Stimulated activated CD8-positive, alpha-beta memory T cell treated with anti-CD3 and anti-CD28 coated beads, Interleukin-4, amount 100 ng/mL, for 48 hours (primary cell): ENCODE data around the gene OR6S1.

ENCODE experiments used
- DNase-seq: peaks from one replicate; pipeline ENCODE4 v3.0.0-alpha.2; 2020

Gene OR6S1, protein sequence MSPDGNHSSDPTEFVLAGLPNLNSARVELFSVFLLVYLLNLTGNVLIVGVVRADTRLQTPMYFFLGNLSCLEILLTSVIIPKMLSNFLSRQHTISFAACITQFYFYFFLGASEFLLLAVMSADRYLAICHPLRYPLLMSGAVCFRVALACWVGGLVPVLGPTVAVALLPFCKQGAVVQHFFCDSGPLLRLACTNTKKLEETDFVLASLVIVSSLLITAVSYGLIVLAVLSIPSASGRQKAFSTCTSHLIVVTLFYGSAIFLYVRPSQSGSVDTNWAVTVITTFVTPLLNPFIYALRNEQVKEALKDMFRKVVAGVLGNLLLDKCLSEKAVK

DNA sequence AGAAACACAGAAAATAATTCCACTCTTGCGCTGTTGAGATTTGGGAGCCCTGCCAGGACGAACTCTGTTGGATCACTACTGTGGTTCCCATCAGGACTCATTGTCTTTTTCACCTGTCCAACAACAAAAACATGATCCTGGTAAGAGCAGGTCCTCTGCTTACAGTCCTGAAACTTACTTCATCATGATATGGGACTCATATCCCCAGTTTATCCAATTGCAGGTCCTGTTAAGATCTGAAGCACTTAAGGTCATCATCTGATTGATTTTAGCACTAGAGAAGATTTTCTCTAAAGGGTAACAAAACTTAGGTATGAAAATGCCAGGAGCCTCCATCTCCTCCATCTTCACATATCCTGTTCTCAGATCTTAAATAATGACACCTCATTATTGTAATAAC is at the start of gene OR6S1:
Gene OR6S1 (minus strand): TSS at position 101 of the 400 bp plus-strand sequence. CDS start 0 bp downstream, at position 101.
- no peak for DNase-seq

DNA sequence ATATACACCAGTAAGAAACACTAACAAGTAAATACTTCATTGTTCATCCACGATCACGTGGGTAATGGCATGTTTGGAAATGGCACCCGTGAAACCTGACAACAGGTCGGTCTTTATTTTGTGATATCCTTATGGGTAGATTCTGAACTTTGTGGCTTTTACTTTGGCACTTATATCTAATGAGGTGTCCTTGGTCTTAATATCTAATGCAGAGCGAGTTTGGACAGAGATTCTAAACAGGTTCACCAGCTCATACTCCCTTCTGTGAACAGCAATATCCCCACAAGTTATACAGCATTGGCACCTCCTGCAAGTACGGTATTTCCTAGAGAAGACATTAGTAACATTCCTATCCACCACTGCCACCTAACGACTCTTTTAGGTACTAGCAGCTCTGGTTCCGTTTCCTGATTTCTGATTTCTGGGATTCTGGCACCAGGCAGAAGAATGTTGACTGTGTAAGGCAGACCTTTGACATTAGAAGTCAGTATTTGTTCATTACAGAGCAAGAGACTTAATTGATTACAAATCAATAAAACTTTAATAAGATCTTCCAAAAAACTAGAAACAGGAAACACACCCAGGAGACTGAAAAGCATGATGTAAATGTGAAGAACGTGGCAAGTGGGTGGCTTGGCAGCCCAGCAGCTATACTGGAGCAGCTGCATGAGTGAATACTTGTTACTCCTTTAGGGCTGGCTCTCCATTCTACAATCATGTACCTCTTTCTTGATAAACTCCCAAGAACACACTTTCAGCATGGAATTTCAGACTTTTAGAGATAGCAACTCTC is 49.6 kb upstream of the OR6S1 start:
- DNase-seq, result peak; percentile 34

DNA sequence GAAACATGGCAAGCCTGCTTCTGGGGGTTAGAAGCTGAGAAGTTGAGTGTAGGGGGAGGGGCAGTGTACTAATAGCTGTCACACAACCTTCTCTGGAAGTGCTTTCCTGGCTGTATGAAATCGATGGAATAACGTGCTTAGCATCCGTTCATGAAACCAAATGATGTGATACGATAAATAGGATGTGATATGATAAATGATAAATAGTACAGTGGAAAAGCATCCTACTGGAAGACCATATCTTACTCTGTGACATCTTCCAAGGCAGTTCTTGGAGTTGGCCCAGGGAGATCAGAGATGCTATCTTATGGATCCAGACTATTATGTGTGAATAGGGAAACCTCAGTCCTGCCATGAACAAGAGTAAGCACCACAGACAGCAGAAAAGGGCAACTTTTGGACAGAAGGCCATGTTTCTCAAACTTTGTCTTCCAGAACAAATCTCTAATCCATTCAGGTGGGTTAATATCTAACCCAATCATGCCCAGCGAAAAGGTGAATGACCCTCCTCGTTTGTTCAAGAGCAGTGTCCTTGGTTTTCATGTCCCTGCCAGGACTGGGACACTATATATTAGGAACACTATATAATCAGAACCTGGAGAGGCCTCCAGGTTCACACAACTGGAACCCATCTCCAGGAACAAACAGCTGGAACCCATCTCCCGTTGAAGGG is 46.8 kb upstream of the OR6S1 start, which contains the start of gene ANG:
Gene ANG (plus strand): TSS at position 598 of the 673 bp plus-strand sequence. CDS start 4,801 bp downstream, outside the sequence.
- DNase-seq, result no peak

DNA sequence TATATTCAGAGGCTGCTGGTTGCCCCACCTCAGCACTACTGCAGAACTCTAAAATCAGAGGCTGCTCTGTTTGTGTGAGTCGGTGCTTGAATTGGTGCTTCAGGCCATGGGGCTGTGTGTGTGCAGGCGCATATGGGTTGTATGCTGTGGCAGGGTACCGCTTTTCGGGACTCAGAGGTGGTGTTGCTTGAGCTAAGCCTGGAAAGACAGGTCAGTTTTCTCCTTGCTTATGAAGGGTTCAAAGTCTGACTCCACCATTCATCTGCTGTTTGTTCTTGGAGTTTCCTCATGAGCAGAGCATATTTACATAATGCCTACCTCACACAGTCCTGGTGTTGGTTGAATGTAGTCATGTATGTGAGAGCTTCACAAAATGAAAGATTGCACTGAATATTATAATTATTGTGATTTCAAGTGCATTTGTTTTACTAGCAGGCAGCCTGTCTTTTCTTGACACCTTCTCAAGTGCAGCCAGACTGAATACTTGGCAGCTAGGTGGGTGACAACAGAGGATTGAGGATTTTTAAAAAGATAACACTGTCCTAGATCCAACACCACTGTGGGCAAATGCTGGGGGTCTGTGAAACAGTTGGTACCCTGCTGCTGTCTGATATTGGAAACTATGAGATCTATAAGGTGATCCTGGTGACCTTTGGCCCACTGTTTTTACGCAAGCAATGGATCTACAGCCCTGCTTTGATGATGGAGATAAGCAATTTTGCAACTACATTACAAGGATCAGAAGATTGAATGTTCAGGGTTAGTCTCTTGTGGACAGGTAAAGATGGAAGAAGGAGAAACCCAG is 46.1 kb upstream of the OR6S1 start:
- no peak for DNase-seq

DNA sequence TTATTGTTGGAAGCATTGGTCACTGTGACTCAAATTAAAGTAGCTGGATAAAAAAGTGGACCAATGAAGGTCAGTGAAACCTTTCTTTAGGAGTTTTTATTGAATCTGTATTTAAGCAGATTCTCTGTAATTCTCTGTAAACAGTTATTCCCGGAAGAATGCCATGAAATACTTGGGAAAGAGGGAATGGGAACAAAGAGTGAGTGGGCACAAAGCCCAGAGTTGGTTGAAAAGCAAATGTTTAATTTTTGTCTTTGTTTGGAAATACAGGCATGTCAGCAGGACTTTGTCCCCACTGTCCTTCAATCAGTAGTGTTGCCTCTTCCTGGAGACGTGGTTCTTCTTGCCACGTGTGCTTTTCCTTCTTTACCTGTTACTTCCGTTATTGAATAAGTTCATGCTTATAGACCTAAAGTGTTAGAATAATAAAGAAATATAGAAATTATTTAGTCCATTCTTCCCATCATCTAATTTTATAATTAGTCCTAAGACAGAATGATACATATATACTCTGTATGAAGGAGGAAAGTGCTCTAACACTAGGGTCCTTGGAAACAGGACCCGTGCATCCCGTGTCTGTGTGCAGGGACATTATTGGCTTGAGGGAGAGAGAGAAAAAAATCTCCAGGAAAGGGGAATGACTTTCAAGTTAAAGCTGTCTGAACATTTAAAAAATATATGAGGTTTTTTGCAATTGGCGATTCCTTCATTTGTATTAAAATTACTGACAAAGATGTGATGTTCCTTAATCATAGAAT is 45.1 kb upstream of the OR6S1 start:
- no peak for DNase-seq

DNA sequence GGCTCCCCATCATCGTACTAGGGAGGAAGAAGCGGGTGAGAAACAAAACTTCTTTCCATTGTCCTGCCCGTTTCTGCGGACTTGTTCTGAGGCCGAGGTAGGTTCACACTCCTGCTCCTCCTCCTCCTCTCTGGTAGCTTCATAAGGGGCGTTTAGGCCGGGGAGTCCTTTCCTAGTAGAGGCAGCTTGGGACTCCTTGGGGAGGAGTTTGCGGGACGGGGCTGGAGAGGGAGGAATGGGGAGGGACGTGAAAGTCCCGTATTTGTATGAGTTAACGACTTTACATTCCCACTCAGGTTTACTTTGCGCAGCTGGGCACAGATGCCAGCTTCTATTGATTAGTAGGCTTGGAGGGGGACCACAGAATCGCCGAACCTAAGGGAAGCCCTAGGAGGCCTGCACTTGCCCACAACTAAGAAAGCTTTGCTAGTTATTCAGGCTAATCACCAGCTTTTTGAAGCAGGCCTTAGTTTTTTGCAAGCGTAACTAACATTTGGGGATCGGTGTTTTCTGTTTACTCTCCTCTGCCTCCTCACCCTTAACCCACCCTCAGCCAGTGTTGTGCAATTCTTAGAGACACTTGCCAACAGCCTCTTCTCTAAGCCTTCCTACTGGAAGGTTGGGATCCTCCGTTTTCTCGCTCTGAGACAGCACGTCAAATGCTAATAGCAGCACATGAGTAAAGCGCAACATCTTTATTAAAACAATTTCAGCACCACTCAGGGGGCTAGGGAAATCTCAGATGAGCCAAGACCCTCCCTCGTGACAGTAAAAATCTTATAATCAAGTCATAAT is 43.4 kb upstream of the OR6S1 start:
- no peak for DNase-seq

DNA sequence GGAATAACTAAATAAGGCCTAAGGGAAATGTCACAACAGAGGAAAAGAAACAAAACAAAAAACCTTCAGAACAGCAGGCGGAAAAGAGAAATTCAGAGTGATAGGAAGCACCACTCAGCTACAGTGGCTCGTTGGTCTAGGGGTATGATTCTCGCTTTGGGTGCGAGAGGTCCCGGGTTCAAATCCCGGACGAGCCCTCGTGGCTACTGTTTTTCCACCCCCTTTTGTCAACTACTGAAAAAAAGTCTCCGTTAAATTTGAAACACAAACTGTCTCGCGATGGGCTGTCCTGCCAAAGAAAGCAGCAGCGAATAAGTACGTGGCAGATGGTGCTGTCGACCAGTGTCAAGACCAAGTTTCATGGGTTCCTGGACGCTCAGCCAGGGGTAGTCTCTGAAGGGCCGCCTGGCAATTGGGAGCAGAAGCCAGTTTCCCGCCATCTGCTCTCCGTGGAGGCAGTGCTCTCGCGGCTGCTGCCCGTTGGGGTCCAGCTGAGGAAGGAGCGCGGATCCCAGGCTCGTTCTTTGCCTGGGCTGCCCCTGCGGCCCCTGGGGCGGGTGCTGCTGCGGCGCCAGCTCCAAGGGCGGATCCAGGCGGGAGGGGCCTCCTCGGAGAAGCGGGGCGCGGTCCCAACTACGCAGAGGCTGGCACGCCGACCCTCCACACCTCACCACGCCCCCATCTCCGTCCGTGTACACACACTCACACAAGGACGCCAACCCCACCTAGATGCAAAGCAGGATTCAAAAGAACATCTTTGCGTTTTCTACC is 42.6 kb upstream of the OR6S1 start, which contains the start of gene RNASE4:
Gene RNASE4 (plus strand): TSS at position 670 of the 771 bp plus-strand sequence. CDS start 14,812 bp downstream, outside the sequence.
- DNase-seq, result peak; percentile 91

DNA sequence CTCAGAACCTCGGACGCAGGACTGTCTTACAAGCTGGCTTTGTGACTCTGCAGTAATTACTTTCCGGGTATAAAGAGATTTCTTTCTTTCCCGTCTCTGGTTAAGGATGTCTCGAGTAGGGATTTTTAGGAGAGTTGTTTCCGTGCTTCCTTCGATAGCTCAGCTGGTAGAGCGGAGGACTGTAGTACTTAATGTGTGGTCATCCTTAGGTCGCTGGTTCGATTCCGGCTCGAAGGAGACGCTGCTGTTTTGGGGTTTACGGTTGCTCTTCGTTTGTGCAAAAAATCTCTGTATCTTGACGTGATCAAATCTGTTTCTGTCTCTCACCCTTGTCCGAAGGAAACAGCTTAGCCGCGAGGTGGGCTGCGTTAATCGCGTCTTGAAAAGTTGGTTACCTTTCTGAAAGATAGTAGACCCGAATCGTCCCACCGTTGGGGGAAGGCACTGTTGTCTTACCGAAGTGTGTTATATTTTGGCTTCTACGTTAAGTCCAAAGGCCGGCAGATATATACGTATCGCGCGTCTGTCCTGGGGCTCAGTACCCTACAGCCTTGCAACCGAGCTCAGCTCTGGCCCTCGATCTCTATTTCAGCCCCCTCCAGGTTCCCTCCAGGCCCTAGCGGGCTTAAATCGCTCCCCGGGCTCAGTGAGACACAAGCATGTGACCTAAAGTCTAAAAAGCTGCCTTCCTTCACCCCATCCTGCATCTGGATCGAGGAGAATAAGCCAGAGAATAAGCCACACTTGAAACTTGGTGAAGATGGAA is 41.8 kb upstream of the OR6S1 start:
- DNase-seq, result peak; percentile 91

DNA sequence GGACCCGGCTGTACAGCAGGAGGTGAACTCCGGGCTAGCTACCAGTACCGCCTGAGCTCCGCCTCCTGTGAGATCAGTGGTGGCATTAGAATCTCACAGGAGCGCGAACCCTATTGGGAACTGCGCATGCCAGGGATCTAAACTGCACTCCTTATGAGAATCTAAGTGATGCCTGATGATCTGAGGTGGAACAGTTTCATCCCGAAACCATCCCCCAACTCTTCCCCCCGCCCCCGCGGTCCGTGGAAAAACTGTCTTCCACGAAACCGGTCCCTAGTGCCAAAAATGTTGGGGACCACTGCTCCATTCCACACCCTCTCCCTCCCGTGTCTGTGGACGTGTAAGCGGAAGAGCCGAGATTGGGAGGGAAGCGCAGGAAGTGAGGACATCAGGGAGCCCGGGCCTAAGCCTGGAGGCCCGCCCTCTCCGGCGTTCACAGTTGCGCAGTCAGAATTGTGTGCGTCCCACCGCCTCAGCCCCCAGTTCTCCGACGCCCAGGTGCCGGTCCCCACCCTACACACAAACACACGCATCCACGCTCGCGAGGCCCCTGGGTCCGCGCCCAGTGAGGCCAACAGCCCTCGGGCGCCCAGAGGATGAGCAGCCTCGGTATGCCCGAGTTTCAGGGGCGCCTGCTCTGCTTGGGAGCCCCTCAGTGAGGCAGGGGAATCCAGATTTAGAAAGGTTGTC is 41.1 kb upstream of the OR6S1 start:
- DNase-seq, result peak; percentile 82

DNA sequence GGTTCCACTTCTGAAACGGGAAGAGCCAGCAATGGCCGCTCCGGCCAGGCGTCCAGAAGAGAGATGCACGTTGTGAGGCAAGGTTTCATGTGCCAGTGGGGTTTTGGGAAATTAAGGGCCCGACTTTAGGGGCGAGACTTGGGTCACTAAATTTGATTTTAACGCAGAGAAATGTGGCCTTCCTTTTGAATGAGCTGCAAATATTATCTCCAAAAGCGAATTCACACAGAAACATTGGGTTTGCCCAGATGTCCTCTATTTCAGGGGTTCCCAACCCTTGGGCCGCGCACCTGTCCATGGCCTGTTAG is 40.6 kb upstream of the OR6S1 start:
- no peak for DNase-seq

DNA sequence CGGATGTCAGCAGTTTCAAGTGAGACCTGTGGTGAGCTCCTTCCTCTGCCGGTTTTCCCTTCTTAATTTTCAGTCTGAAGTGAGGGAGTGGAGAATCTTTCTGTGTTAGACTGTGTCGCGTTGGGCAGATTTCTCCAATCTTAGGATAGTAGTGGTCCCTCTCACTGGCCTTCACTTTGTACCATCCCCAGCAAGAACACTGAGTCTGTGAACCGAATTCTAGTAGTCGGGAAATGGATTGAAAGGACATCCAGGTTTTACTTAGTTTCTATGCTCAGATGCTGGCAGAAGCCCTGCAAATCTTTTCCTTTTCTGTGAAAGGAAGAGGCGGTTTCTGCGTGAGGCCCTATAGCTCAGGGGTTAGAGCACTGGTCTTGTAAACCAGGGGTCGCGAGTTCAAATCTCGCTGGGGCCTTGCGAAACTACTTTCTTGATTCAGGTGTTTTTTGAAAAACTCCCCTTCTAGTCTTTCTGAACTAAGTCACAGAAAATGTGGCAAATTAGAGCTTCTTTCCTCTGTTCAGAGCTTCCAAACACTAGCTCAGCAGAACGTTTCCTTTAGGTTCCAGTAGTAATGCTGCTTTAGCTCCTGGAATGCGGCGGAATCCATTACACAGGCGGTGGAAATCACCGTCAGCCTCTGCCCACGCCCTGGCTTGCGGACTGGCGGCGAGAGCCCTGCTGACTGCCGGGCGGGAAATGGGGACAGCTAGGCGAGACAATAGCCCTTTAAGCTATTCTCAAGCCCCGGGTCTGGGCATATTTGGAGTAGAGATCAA is 40.0 kb upstream of the OR6S1 start:
- DNase-seq, result peak; percentile 95

DNA sequence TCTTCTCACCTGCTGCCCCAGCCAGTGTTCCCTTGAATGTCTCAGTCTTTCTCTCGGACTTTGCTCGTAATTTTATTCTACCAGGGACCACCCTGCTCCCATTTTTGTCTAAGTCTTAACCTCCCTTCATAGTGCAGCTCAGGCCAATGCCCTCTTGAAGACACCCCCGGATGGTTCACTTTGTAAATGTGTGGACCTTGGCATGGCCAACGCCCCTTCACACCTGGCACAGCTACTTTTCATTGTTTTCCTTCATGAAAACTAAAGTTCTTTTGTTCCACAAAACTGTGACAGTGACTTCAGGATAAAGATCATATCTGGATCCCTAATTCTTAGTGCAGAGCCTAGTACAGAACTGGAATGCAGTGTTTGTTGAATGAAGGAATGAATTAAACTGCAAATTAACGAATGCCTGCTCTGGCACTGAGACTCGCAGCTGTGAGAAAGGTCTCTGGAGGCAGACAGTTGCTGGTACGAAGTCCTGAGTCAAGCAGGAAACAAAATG is 39.4 kb upstream of the OR6S1 start:
- DNase-seq, result no peak

DNA sequence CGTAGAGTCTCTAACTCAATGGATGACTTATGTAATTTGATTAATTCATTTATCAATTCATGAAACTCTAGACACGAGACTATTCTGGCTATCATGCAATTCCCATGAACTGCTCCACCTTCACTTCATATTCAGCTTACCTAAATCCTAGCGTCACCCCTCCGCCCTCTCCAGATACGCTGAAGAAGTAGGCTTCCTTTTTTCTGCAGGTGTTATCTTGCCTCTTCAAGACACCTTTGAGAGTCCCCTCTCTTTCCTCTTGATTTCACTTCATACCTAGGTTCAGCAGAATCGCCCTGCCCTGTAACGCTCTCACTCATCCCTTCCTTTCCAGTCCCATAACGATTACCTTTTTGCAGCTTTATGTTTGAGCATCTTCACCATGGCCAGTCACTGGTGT is 38.9 kb upstream of the OR6S1 start:
- no peak for DNase-seq

DNA sequence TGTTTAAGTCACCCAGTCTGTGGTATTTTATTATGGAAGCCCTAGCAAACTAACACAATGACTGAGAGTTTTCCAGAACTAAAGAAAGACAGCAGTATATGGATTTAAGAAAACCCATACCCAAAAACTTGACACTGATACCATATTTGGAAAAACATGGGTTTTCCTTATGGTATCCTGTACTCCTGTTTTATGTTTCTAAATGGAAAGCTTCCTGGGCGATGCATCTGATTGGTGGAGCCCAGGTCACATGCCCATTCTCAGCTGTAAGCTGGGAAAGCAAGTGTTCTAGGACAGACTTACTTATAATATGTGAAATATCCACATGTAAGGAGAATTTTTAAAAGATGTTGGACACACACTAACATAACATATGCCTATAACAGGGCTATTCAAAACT is 38.4 kb upstream of the OR6S1 start:
- peak; percentile 40 for DNase-seq

DNA sequence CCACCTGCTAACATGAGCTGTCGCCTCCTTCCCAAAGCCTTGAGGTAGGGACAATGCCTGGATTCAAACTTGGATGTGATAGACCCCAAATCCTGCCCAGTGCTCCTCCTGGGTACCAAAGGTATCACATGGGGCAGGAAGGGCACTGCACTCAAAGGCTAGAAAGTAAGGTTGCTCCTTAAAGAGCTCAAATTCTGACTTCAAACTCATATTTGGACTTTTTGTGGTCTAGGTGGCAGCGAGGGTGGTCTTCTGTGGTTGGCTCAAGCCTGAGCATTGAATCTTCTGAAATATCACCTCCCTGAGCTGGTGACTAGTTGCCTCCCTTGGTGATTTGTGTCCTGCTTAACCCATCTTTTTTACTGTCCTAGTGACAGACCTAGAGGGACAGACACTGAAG is 34.6 kb upstream of the OR6S1 start:
- DNase-seq, result no peak

DNA sequence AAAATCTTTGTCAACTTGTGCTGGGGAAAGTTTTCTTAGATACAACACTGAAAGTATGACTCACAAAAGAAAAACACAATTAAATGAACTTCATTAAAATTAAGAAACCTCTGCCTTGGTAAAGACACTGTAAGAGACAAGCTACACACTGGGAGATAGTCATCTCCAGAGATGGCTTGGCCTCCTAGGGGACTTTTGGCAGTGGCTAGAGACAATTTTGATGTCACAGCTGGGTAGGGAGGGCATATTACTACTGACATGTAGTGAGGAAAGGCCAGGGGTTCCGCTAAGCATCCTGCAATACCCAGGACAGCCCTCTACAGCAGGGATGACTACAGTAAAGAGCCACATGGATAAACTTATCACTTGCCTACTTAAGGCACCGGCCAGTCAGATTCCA is 34.2 kb upstream of the OR6S1 start:
- no peak for DNase-seq

DNA sequence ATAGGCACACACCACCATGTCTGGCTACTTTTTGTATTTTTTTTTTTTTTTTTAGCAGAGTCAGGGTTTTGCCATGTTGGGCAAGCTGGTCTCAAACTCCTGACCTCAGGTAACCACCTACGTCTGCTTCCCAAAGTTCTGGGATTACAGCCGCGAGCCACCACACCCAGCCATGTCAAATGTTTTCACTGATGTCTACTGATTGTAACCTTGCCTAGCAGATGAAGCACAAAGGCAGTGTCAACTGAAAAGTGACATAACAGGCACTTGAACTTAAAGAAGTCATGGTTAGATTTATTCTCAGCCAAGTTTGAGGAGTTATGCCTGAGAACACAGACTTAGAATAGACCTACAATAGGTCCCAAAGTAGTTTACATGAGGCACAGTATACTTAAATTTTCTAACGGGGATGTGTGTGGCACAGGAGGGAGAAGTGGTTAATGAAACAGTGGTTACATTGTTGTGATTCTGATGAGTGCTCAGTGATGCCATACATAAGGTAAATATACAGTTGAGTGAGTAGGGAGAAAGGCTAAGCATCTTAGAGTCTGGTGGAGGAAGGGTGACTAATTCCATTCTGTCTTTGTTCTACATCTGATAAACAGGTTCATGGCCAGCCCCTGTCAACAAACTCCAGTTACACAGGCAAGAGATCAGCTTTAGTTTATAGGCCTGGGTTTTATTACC is 30.2 kb upstream of the OR6S1 start:
- no peak for DNase-seq
